Peyer's patch (tissue), 4 donors: Measurements from ENCODE around the gene BCAP29.

Source experiments
- CTCF ChIP-seq, 6 experiments: fragments of 450-650 bp in 4 of 6; fragments of 200-600 bp in 2 of 6; sonication (generic) in 1 of 6; IDR thresholded peaks; one replicate each; pipeline ENCODE4 v1.5.1; 2017 to 2019; ENCODE audit warnings: antibody characterized with exemption in 6 of 6, mild to moderate bottlenecking in 3 of 6, moderate library complexity in 1 of 6
- POLR2A ChIP-seq, 2 donors: fragments of 450-650 bp; IDR thresholded peaks; one replicate each; pipeline ENCODE4 v1.5.1; 2017; ENCODE audit warnings: antibody characterized with exemption in 2 of 2, mild to moderate bottlenecking in 2 of 2, moderate library complexity in 2 of 2

- TF ChIP-seq POLR2A (IDR thresholded peaks at IDR 0.05) (no peak), CTCF (IDR thresholded peaks at IDR 0.05) (no peak)
Observed at GRCh38 chr7:107551936-107552335, 28.1 kb upstream of the BCAP29 start.
